ENCODE data around the gene PFDN5.

PFDN5 gene

DNA sequence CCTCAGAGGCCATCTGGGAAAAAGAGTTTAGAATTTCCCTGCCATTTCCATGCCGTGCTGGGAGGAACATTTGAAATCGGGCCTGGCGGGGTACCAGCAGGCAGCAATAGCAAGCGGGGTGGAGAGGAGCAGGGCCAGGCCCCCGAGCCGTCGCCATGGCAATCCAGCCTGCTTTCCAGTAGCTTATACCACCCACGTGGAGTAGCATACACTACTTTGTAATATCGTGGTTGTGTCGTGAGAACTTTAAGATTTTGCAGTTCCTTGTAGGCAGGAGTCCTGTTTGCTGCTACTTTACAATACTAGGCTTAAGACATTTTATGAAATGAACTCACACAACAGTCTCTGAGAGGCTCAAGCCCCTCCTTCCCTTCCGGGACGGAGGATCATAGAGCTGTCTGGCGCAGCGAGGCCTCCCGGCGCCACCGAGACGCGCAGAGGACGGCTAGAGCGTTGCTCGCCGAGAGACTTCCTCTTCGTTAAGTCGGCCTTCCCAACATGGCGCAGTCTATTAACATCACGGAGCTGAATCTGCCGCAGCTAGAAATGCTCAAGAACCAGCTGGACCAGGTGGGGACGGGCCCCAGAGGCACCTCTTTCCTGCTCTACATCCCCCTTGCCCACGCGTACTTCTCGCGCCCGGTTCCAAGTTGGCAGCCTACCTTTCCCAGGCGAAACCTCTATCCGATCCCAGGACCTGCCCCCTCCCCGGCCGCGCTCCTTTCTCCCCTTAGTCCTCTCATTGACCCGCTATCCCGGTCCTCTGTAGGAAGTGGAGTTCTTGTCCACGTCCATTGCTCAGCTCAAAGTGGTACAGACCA is at the start of gene PFDN5:
Gene PFDN5 (plus strand): TSS at position 473 of the 821 bp plus-strand sequence. CDS start 26 bp downstream, at position 499.
- peak within 1 kb of the TSS; percentile 92 for H3K27ac Mint-ChIP-seq
- H3K9me3 Mint-ChIP-seq = no peaks in the 10 kb centered on the region
- H3K4me3 Mint-ChIP-seq = peak within 1 kb of the TSS; percentile 100
- no peaks in the 10 kb centered on the region for H3K27me3 Mint-ChIP-seq
- H3K36me3 Mint-ChIP-seq = peaks cover 55% of the 10 kb centered on the region
- peak; percentile 92 for DNase-seq
- peaks cover 54% of the 10 kb centered on the region for H3K4me1 Mint-ChIP-seq
- CTCF ChIA-PET = interaction anchor here (0.8 to 11.7 kb wide), 7 partner anchors 26 to 197 kb away, joined by 3 to 166 read pairs (median 5); partner anchors contain the start of genes AAAS, ESPL1 and ITGB7

DNA sequence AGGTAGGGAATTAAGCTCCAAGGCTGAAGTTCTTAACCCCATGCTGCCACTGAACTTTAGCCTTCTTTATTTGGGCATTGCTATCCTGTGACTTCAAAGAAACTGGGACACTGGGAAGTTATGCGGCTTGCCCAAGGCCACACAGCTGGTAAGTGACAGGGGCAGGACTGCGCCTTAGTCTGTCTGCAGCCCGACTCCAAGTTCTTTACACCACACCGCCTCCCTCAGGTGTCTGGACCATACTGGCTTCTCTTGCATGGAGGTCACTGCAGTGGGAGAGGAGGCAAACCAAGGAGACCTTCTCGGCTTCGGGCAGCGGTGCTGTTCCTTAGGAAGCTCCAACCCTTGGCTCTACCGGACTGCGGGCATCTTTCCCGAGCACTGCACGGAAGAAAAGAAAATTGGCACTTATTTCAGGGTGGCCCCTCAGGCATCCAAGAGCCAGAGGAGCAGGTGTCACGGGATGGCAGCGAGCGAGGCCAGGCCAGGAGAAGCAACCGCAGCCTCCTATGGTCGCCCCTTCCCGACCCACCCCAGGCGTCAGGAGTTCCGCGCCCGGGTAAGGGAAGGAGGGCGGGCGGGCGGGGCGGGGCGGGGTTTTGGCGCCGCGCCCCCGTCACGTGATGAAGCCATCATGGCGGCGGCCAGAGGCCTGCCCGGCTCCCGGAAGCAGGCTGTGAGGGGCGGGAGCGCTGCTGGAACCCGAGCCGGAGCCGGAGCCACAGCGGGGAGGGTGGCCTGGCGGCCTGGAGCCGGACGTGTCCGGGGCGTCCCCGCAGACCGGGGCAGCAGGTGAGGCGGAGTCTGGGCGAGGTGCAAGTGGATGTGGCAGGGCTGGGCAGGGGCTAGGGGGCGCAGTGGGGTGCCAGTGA is 43.6 kb upstream of the PFDN5 start:
- DNase-seq = peak; percentile 85
- H3K27me3 Mint-ChIP-seq = peaks cover 6% of the 10 kb centered on the region
- H3K36me3 Mint-ChIP-seq = peaks cover 15% of the 10 kb centered on the region
- CTCF ChIA-PET = interaction anchor here (0.7 to 11.3 kb wide), 19 partner anchors 9 to 187 kb away, joined by 3 to 250 read pairs (median 4); partner anchors contain the start of genes AAAS and ESPL1
- H3K4me1 Mint-ChIP-seq = peaks cover 48% of the 10 kb centered on the region
- H3K27ac Mint-ChIP-seq = peak overlapping the region; percentile 89
- H3K9me3 Mint-ChIP-seq = no peaks in the 10 kb centered on the region
- peak overlapping the region; percentile 96 for H3K4me3 Mint-ChIP-seq

DNA sequence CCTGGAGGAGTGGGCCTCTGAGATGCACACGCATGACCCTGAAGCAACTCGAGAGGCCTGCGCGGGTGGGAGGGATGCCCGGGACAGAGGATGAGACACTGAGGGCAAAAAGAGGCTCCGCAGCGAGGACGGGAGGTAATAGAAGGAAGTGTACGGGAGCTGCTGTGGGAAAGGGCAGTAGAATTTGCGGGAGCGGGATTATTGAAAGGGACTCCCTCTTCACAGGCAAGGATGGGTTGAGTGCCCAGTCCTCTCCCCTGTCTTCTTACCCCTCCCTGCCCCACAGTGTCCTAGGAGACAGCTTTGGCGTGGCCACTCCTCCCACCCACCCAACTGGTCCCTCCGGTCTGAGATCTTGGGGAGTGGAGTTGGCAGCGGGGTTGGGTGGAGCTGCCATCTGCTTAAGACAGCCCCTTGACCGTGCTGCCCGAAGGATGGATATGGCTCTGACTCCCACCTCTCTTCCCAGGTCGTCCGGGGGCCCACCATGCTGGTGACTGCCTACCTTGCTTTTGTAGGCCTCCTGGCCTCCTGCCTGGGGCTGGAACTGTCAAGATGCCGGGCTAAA is 42.9 kb upstream of the PFDN5 start:
- no peaks in the 10 kb centered on the region for H3K9me3 Mint-ChIP-seq
- peaks cover 15% of the 10 kb centered on the region for H3K36me3 Mint-ChIP-seq
- CTCF ChIA-PET = interaction anchor here (0.9 to 11.3 kb wide), 7 partner anchors 12 to 93 kb away, joined by 3 to 250 read pairs (median 6); partner anchors contain the start of genes AAAS and ESPL1
- peaks cover 48% of the 10 kb centered on the region for H3K4me1 Mint-ChIP-seq
- H3K4me3 Mint-ChIP-seq = peak overlapping the region; percentile 96
- peak overlapping the region; percentile 89 for H3K27ac Mint-ChIP-seq
- H3K27me3 Mint-ChIP-seq = no peaks in the 10 kb centered on the region
- DNase-seq = no peak

DNA sequence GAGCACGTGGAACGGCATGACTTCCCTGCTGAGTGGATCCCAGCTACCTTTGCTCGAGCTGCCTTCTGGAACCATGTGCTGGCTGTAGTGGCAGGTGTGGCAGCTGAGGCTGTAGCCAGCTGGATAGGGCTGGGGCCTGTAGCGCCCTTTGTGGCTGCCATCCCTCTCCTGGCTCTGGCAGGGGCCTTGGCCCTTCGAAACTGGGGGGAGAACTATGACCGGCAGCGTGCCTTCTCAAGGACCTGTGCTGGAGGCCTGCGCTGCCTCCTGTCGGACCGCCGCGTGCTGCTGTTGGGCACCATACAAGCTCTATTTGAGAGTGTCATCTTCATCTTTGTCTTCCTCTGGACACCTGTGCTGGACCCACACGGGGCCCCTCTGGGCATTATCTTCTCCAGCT is 42.0 kb upstream of the PFDN5 start:
- Mint-ChIP-seq H3K9me3 (no peaks in the 10 kb centered on the region), H3K27ac (no peak overlapping the region), H3K27me3 (no peaks in the 10 kb centered on the region), H3K4me3 (peak overlapping the region; percentile 96), H3K36me3 (peaks cover 15% of the 10 kb centered on the region), H3K4me1 (peaks cover 50% of the 10 kb centered on the region)
- DNase-seq = no peak
- CTCF ChIA-PET = interaction anchor here (0.7 to 11.3 kb wide), 5 partner anchors 15 to 187 kb away, joined by 3 to 250 read pairs (median 7); partner anchors contain the start of gene ESPL1

DNA sequence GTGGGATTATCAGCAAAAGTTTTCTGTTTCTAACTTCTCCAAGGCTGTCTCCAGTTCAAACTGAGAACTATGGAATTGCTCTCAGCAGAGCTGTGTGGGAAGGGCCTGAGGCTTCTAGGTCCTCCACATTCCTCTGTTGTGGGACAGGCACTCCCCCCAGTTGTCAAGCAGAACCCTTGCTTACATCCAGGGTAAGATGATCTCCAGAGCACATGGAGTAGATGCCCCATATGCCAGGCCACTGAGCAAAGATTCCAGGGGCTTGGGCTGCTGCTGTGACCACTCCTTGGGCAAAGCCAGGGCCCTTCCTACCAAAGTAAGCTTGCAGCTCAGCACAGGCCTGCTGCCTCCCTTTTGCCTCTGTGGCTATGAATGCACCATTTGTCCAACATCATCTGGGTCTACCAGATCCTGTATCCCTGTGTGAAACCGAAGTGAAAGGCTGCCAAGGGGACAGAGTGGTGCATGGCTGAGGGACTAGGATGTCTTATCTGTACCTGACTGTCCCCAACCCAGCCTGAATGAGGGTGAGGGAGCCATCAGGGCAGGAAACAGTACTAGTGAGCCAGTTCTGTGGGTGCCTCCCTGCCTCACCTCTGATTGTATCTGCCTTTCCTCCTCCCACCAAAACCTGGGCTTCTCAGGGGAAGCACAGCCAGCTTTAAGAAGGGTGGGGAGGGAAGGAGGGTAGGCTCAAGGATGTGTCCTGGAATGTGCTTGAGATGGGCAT is 40.4 kb upstream of the PFDN5 start:
- H3K9me3 Mint-ChIP-seq = no peaks in the 10 kb centered on the region
- peaks cover 56% of the 10 kb centered on the region for H3K4me1 Mint-ChIP-seq
- no peaks in the 10 kb centered on the region for H3K27me3 Mint-ChIP-seq
- H3K4me3 Mint-ChIP-seq = no peak overlapping the region
- peaks cover 15% of the 10 kb centered on the region for H3K36me3 Mint-ChIP-seq
- H3K27ac Mint-ChIP-seq = peak overlapping the region; percentile 38
- CTCF ChIA-PET = interaction anchor here (1.0 to 11.3 kb wide), 4 partner anchors 12 to 58 kb away, joined by 4 to 250 read pairs (median 6); no protein-coding TSS in a partner anchor
- DNase-seq = no peak

DNA sequence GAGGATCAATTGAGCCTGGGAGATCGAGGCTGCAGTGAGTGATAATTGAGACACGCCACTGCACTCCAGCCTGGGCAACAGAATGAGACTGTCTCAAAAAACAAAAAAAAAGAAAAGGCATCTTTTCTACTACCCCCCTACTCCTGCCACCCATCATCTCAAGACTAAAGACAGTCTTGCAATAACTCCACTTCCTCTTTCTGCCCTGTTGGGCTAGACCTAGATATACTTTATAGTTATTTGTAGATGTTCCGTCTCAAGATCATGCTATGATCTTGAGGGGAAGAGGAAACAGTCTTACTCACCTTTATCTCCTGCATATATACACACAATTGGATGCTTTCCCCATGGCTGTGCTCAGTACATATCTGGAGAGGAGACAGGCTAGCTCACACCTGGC is 39.3 kb upstream of the PFDN5 start:
- H3K36me3 Mint-ChIP-seq = peaks cover 15% of the 10 kb centered on the region
- no peaks in the 10 kb centered on the region for H3K27me3 Mint-ChIP-seq
- H3K9me3 Mint-ChIP-seq = no peaks in the 10 kb centered on the region
- CTCF ChIA-PET = interaction anchor here (1.0 to 11.3 kb wide), 2 partner anchors 12 to 41 kb away, joined by 3 to 250 read pairs; no protein-coding TSS in a partner anchor
- no peak overlapping the region for H3K4me3 Mint-ChIP-seq
- peak overlapping the region; percentile 8 for H3K27ac Mint-ChIP-seq
- DNase-seq = no peak
- peaks cover 54% of the 10 kb centered on the region for H3K4me1 Mint-ChIP-seq

DNA sequence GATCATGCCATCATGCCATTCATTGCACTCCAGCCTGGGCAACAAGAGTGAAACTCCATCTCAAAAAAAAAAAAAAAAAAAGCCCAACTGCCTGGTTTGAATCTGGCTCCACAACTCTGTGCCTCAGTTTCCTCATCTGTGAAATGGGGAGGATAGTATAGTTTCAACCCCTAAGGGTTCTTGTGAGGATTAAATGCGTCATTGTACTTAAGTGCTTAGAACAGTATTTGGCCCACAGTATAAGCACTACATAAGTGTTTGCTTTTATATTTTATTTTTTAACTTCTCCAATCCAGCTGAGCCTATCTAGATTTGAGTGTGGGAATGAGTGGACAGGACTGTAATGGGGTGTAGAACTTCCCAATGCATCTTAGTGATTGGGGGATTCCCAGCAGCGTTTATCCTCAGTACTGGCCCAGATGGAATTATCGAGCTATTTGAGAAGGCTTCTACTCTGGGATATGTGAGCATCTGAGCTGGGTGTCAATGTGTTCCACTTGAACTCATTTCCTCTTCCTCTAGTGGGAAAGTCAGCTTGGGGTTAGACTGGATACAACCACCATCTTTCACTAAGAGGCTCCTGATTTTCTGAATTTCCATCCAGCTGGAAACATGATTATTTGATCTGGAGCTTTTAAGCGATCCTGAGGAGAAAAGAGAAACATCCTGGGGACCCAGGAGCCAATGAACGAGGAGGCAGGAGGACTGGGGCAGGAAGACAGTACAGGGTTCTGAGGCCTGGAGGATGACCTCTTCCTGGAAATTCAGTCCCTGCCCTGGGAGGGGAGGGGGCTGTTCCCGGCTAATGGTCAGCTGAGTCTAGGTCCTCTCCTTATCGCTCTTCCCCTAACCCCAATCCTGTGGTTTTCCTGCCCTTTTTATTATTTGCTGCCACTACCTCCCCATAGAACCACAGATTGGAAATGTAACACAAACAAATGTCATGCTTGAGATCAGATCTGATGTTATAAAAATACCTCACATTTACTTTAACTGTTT is 36.5 kb upstream of the PFDN5 start:
- Mint-ChIP-seq H3K27ac (no peak overlapping the region), H3K36me3 (peaks cover 9% of the 10 kb centered on the region), H3K9me3 (no peaks in the 10 kb centered on the region), H3K4me1 (peaks cover 32% of the 10 kb centered on the region), H3K27me3 (no peaks in the 10 kb centered on the region), H3K4me3 (no peak overlapping the region)
- CTCF ChIA-PET = interaction anchor here (0.7 to 11.3 kb wide), 2 partner anchors 44 to 63 kb away, joined by 3 to 250 read pairs; partner anchors contain the start of gene AAAS
- DNase-seq = no peak

DNA sequence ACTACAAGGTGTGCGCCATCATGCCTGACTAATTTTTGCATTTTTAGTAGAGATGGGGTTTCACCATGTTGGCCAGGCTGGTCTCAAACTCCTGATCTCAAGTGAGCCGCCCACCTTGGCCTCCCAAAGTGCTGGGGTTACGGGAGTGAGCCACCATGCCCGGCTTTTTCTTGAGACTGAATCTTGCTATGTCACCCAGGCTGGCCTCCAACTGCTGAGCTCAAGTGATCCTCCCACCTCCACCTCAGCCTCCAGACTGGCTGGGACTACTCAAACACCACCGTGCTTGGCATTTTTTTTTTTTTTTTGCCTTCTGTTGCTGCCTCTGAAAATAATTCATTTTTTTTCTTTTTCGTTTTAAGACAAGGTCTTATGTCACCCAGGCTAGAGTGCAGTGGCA is 35.5 kb upstream of the PFDN5 start:
- no peaks in the 10 kb centered on the region for H3K27me3 Mint-ChIP-seq
- DNase-seq = no peak
- peaks cover 23% of the 10 kb centered on the region for H3K4me1 Mint-ChIP-seq
- no peak overlapping the region for H3K4me3 Mint-ChIP-seq
- CTCF ChIA-PET = interaction anchor here (11.3 kb wide), 1 partner anchor 45 kb away, joined by 250 read pairs; no protein-coding TSS in a partner anchor
- H3K27ac Mint-ChIP-seq = no peak overlapping the region
- peaks cover 2% of the 10 kb centered on the region for H3K36me3 Mint-ChIP-seq
- no peaks in the 10 kb centered on the region for H3K9me3 Mint-ChIP-seq

DNA sequence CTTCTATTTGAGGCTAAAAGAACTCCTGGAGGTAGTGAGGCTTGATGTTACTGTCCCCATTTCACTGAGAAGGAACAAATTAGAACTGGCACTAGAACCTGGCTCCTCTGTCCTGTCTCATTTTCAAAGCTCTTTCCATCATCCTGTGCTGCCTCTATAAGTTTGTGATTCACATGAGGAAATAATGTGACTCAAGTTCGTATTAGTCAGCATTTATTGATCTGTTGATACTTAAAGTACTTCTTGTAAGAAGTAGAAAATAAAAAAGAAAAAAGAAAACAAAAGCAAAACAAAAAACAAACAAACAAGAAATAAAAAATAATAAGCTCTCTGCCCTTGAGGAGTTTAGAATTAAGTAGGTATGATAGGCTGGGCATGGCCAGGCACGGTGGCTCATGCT is 29.6 kb upstream of the PFDN5 start:
- H3K27me3 Mint-ChIP-seq = no peaks in the 10 kb centered on the region
- peaks cover 25% of the 10 kb centered on the region for H3K36me3 Mint-ChIP-seq
- H3K9me3 Mint-ChIP-seq = no peaks in the 10 kb centered on the region
- peaks cover 37% of the 10 kb centered on the region for H3K4me1 Mint-ChIP-seq
- no peak for DNase-seq
- no peak overlapping the region for H3K27ac Mint-ChIP-seq
- CTCF ChIA-PET = interaction anchor here (1.0 to 6.1 kb wide), 6 partner anchors 14 to 200 kb away, joined by 3 to 148 read pairs (median 4); partner anchors contain the start of gene PFDN5
- H3K4me3 Mint-ChIP-seq = no peak overlapping the region

DNA sequence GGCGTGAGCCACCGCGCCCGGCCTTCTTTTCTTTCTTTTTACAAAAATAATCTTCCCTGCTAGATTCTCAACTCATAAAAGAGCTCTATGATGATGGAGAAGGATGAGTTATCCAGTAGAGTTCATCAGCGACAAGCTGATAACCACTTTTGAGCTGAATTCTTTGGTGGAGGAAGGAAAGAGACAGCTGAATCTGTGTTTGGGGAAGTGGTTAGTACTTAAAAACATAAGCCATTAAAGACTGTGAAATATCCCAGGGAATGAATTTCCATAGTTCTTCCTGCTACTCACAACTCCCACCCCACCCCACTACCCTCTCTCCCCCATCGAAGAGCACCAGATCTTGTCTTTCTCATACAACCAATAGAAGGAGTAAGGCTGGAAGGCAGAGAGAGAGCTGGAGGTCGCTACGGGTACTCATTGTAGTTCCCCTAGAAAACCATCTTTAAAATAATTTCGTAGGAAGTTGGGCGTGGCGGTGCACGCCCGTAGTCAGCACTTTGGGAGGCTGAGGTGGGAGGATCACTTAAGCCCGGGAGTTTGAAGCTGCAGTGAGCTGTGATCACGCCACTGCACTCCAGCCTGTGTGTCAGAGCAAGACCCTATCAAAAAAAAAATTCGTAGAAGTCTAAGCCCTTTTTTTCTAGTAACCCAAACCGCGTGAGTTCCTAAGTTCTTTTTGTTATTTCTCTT is 27.9 kb upstream of the PFDN5 start:
- Mint-ChIP-seq H3K4me1 (peaks cover 48% of the 10 kb centered on the region), H3K36me3 (peaks cover 36% of the 10 kb centered on the region), H3K27ac (peak overlapping the region; percentile 93), H3K27me3 (no peaks in the 10 kb centered on the region), H3K9me3 (no peaks in the 10 kb centered on the region), H3K4me3 (peak overlapping the region; percentile 99)
- peak; percentile 54 for DNase-seq
- CTCF ChIA-PET = interaction anchor here (0.7 to 6.1 kb wide), 19 partner anchors 11 to 201 kb away, joined by 3 to 148 read pairs (median 5); partner anchors contain the start of genes AAAS, MYG1 and PFDN5

DNA sequence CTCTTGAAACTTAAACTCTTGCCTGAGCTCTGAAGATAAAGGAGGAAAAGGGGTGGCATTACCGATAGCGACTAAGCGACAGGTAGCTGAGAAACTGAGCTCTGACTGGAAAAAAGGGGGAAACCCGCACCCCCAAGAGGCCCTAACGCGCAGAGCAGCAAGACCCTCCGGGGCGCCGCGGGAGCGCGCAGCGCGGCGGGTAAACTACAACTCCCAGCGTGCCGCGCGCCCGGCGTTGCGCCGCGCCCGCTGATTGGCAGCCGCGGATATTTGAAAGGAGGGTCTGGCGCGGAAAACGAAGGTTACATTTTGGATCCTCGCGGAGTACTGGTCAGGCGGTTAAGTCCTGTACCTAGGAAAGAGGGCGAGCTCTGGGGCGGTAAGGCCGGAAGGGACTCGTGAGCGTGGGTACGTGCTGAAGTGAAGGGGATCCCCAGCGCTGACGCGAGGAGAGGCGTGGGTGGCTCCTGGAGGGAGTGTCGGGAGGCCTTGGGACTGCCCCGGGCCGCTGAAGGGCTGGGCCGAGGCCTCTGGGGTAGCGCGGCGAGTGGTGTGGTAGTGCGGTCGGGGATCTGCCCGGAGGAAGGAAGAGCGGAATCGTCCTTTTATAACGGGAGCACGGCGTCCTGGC is 27.2 kb upstream of the PFDN5 start, which contains the start of gene ESPL1:
Gene ESPL1 (plus strand): TSS at position 301 of the 631 bp plus-strand sequence. CDS start 468 bp downstream, outside the sequence.
- DNase-seq = peak; percentile 87
- CTCF ChIA-PET = interaction anchor here (0.8 to 6.1 kb wide), 19 partner anchors 10 to 109 kb away, joined by 3 to 148 read pairs (median 5); partner anchors contain the start of genes AAAS and PFDN5
- peak within 1 kb of the TSS; percentile 93 for H3K27ac Mint-ChIP-seq
- no peaks in the 10 kb centered on the region for H3K9me3 Mint-ChIP-seq
- H3K4me1 Mint-ChIP-seq = peaks cover 50% of the 10 kb centered on the region
- peak within 1 kb of the TSS; percentile 99 for H3K4me3 Mint-ChIP-seq
- peaks cover 39% of the 10 kb centered on the region for H3K36me3 Mint-ChIP-seq
- H3K27me3 Mint-ChIP-seq = no peaks in the 10 kb centered on the region
